Keratinocyte (primary cell): Measurements from ENCODE around the gene ZCCHC18. TPM values are rescaled to one million over a fixed set of nuclear protein-coding genes. Genes with fewer than 3 reads are reported as not detected.

ENCODE experiments used
- DNase-seq: peaks from one replicate; pipeline ENCODE4 v3.0.0-alpha.2; 2011; ENCODE audit warnings: low read depth, missing footprints, low spot score
- FAIRE-seq: peaks from 2 replicates; lab custom pipeline; 2011; peaks lifted over from hg19 to GRCh38; lab: Jason Lieb, UNC
- H2AFZ ChIP-seq: 2 replicates; pipeline ENCODE4 v1.6.0; 2012; ENCODE audit warnings: low read length, control low read depth, inconsistent platforms; ENCODE audit not compliant: control insufficient read depth
- H3K27ac ChIP-seq: 2 replicates; pipeline ENCODE4 v1.5.1; 2011; ENCODE audit warnings: low read length; ENCODE audit not compliant: control insufficient read depth, insufficient read depth
- H3K27me3 ChIP-seq: 3 replicates; pipeline ENCODE4 v1.6.0; 2011; ENCODE audit warnings: low read length; ENCODE audit not compliant: control insufficient read depth, insufficient read depth; ENCODE audit errors: extremely low read depth
- H3K36me3 ChIP-seq, 2 experiments: 2 replicates in 1 of 2; 3 replicates in 1 of 2; pipeline ENCODE4 v1.5.1; 2011; ENCODE audit warnings: low read length in 2 of 2, mild to moderate bottlenecking in 1 of 2; ENCODE audit not compliant: control insufficient read depth in 2 of 2, insufficient read depth in 2 of 2; ENCODE audit errors: extremely low read depth in 1 of 2
- H3K4me1 ChIP-seq: 3 replicates; pipeline ENCODE4 v1.5.1; 2011; ENCODE audit warnings: low read length; ENCODE audit not compliant: control insufficient read depth, insufficient read depth; ENCODE audit errors: extremely low read depth
- H3K4me2 ChIP-seq: 3 replicates; pipeline ENCODE4 v1.6.0; 2011; ENCODE audit warnings: low read depth, low read length; ENCODE audit not compliant: control insufficient read depth, insufficient read depth; ENCODE audit errors: extremely low read depth
- H3K4me3 ChIP-seq, 3 experiments: fragments of 200-600 bp in 1 of 3; sonication (generic) in 1 of 3; 2 replicates in 2 of 3; 3 replicates in 1 of 3; pipeline ENCODE4 v1.5.1; 2011 to 2016; ENCODE audit warnings: low read length in 3 of 3, mild to moderate bottlenecking in 3 of 3, control low read depth in 2 of 3, inconsistent platforms in 1 of 3, low read depth in 1 of 3, mixed read lengths in 1 of 3, mixed run types in 1 of 3, moderate library complexity in 1 of 3; ENCODE audit not compliant: control insufficient read depth in 2 of 3, insufficient read depth in 2 of 3; ENCODE audit errors: extremely low read depth in 1 of 3
- H3K79me2 ChIP-seq: 2 replicates; pipeline ENCODE4 v1.6.0; 2012; ENCODE audit warnings: low read length; ENCODE audit not compliant: control insufficient read depth, insufficient read depth
- H3K9ac ChIP-seq: 3 replicates; pipeline ENCODE4 v1.6.0; 2011; ENCODE audit warnings: low read length; ENCODE audit not compliant: control insufficient read depth, insufficient read depth; ENCODE audit errors: extremely low read depth
- H3K9me1 ChIP-seq: 3 replicates; pipeline ENCODE4 v1.6.0; 2011; ENCODE audit warnings: low read length; ENCODE audit not compliant: control insufficient read depth, insufficient read depth; ENCODE audit errors: extremely low read depth
- H3K9me3 ChIP-seq: 2 replicates; pipeline ENCODE4 v1.5.1; 2012; ENCODE audit warnings: low read depth, low read length; ENCODE audit not compliant: control insufficient read depth
- H4K20me1 ChIP-seq: 3 replicates; pipeline ENCODE4 v1.6.0; 2011; ENCODE audit warnings: low read length; ENCODE audit not compliant: control insufficient read depth, insufficient read depth; ENCODE audit errors: extremely low read depth
- CTCF ChIP-seq, 3 experiments: IDR thresholded peaks in 1 of 3; conservative IDR thresholded peaks in 1 of 3; optimal IDR thresholded peaks in 1 of 3; 2 replicates in 2 of 3; 3 replicates in 1 of 3; pipeline versions ENCODE3 to v1.5.1; 2011; ENCODE audit warnings: low read length in 3 of 3, mild to moderate bottlenecking in 3 of 3, moderate library complexity in 2 of 3, control low read depth in 1 of 3, inconsistent platforms in 1 of 3; ENCODE audit not compliant: insufficient read depth in 2 of 3; ENCODE audit errors: extremely low read depth in 1 of 3
- EZH2 ChIP-seq: IDR thresholded peaks from one replicate; pipeline ENCODE4 v1.6.1; 2012; ENCODE audit warnings: inconsistent platforms, mild to moderate bottlenecking, low read length, moderate library complexity
- dilution Hi-C: fragments of 300-500 bp; cut with MboI; formaldehyde crosslinking; loops from one replicate; pipeline ENCODE4 v1.7.0; 2020; ENCODE audit warnings: low sequenced_read_pairs; ENCODE audit not compliant: extremely low pct_ligation_motif_present
- polyA plus RNA-seq, 5 experiments: library from polyadenylated mRNA; depleted of rRNA in 3 of 5; stranded (reverse) in 3 of 5; stranded (forward) in 1 of 5; unstranded in 1 of 5; fragments of >200 nt; gene quantifications; 1 replicate in 1 of 5; 2 replicates in 3 of 5; 3 replicates in 1 of 5; pipeline versions ENCODE4 v1.2.1 to v1.2.3, GENCODE V29; 2011 to 2012; ENCODE audit warnings: missing spikeins in 2 of 5, low read depth in 1 of 5, low replicate concordance in 1 of 5

Gene ZCCHC18
- polyA plus RNA-seq, 1 donor (not counting 4 experiments of a cell fraction or from before 2014, with no cell fraction given), result not detected

- TF ChIP-seq EZH2, result no peak
- TF ChIP-seq CTCF (optimal IDR thresholded peaks at IDR 0.05 in 1 of 3, IDR thresholded peaks at IDR 0.05 in 1 of 3, conservative IDR thresholded peaks at IDR 0.05 in 1 of 3; ENCODE audit: extremely low read depth in 1 of 3, insufficient read depth in 2 of 3, low read length in 3 of 3), result no peak
- dilution Hi-C loops, result no loop called here
- no peak for FAIRE-seq
Observed at GRCh38 chrX:104118765-104119164, 6.4 kb downstream of the ZCCHC18 start.

GRCh38 chrX:104122829-104123228 lies 10.5 kb downstream of the ZCCHC18 start:
- Histone ChIP-seq H3K9me3 (no peaks in the 10 kb centered on the region), H3K9me1 (no peaks in the 10 kb centered on the region), H3K79me2 (no peaks in the 10 kb centered on the region), H3K27me3 (no peaks in the 10 kb centered on the region), H2AFZ (no peak overlapping the region), H3K27ac (no peak overlapping the region), H4K20me1 (no peaks in the 10 kb centered on the region), H3K9ac (no peak overlapping the region), H3K4me1 (no peaks in the 10 kb centered on the region), H3K36me3 (no peaks in the 10 kb centered on the region), H3K4me3 (no peak overlapping the region), H3K4me2 (no peak overlapping the region)
- FAIRE-seq (no peak), DNase-seq (no peak)
- dilution Hi-C loops, result no loop called here
- TF ChIP-seq EZH2 (no peak), CTCF (optimal IDR thresholded peaks at IDR 0.05 in 1 of 3, IDR thresholded peaks at IDR 0.05 in 1 of 3, conservative IDR thresholded peaks at IDR 0.05 in 1 of 3; ENCODE audit: extremely low read depth in 1 of 3, insufficient read depth in 2 of 3, low read length in 3 of 3) (no peak)

More at GRCh38 chrX:104118765-104119164, 6.4 kb downstream of the ZCCHC18 start:
- Histone ChIP-seq H3K9me3 (no peaks in the 10 kb centered on the region), H4K20me1 (no peaks in the 10 kb centered on the region), H3K27ac (no peak overlapping the region), H3K4me1 (no peaks in the 10 kb centered on the region), H3K36me3 (no peaks in the 10 kb centered on the region), H3K9ac (no peak overlapping the region), H3K4me2 (no peak overlapping the region), H2AFZ (no peak overlapping the region), H3K27me3 (peaks cover 6% of the 10 kb centered on the region), H3K79me2 (no peaks in the 10 kb centered on the region), H3K9me1 (no peaks in the 10 kb centered on the region), H3K4me3 (no peak overlapping the region)
- DNase-seq, result no peak
